ENCODE data around the gene CEP72. TPM values are rescaled to one million over a fixed set of nuclear protein-coding genes. Genes with fewer than 3 reads are reported as not detected.

Gene CEP72
- total RNA-seq, 1 experiment from 2014 or later: 7.7 TPM

- in situ Hi-C loops (cut with HindIII; ENCODE audit: low pct_unique_long_range_greater_than_20kb, low sequenced_read_pairs): no loop called here
- DNase-seq (ENCODE audit: low read depth): no peak
These were observed 31.7 kb downstream of the CEP72 start for GRCh38 chr5:643811-644271.

- in situ Hi-C loops (cut with HindIII; ENCODE audit: low pct_unique_long_range_greater_than_20kb, low sequenced_read_pairs): no loop called here
- no peak for DNase-seq (ENCODE audit: low read depth)
These were observed 32.4 kb downstream of the CEP72 start for GRCh38 chr5:644509-644908.

GRCh38 chr5:644971-645370, 32.8 kb downstream of the CEP72 start:
- in situ Hi-C loops (cut with HindIII; ENCODE audit: low pct_unique_long_range_greater_than_20kb, low sequenced_read_pairs): no loop called here
- no peak for DNase-seq (ENCODE audit: low read depth)

- no peak for DNase-seq (ENCODE audit: low read depth)
- in situ Hi-C loops (cut with HindIII; ENCODE audit: low pct_unique_long_range_greater_than_20kb, low sequenced_read_pairs): no loop called here
These were observed 33.3 kb downstream of the CEP72 start for GRCh38 chr5:645421-645820.

GRCh38 chr5:646396-647201, 34.5 kb downstream of the CEP72 start:
- DNase-seq (ENCODE audit: low read depth): no peak
- in situ Hi-C loops (cut with HindIII; ENCODE audit: low pct_unique_long_range_greater_than_20kb, low sequenced_read_pairs): no loop called here

GRCh38 chr5:647311-647710, 35.2 kb downstream of the CEP72 start:
- in situ Hi-C loops (cut with HindIII; ENCODE audit: low pct_unique_long_range_greater_than_20kb, low sequenced_read_pairs): no loop called here
- DNase-seq (ENCODE audit: low read depth): no peak

GRCh38 chr5:647727-648126, 35.6 kb downstream of the CEP72 start:
- in situ Hi-C loops (cut with HindIII; ENCODE audit: low pct_unique_long_range_greater_than_20kb, low sequenced_read_pairs): no loop called here
- no peak for DNase-seq (ENCODE audit: low read depth)

- in situ Hi-C loops (cut with HindIII; ENCODE audit: low pct_unique_long_range_greater_than_20kb, low sequenced_read_pairs): no loop called here
- DNase-seq (ENCODE audit: low read depth): no peak
These were observed 39.3 kb downstream of the CEP72 start for GRCh38 chr5:651296-652022.

- DNase-seq (ENCODE audit: low read depth): no peak
- in situ Hi-C loops (cut with HindIII; ENCODE audit: low pct_unique_long_range_greater_than_20kb, low sequenced_read_pairs): no loop called here
These were observed 39.9 kb downstream of the CEP72 start for GRCh38 chr5:652023-652515.

- in situ Hi-C loops (cut with HindIII; ENCODE audit: low pct_unique_long_range_greater_than_20kb, low sequenced_read_pairs): no loop called here
- no peak for DNase-seq (ENCODE audit: low read depth)
These were observed 40.7 kb downstream of the CEP72 start for GRCh38 chr5:652773-653350.

GRCh38 chr5:654071-654778, 42.1 kb downstream of the CEP72 start:
- in situ Hi-C loops (cut with HindIII; ENCODE audit: low pct_unique_long_range_greater_than_20kb, low sequenced_read_pairs): no loop called here
- no peak for DNase-seq (ENCODE audit: low read depth)

GRCh38 chr5:655406-655805, 43.3 kb downstream of the CEP72 start:
- in situ Hi-C loops (cut with HindIII; ENCODE audit: low pct_unique_long_range_greater_than_20kb, low sequenced_read_pairs): no loop called here
- DNase-seq (ENCODE audit: low read depth): no peak

GRCh38 chr5:657570-657969, 45.4 kb downstream of the CEP72 start:
- DNase-seq (ENCODE audit: low read depth): peak; percentile 91
- in situ Hi-C loops (cut with HindIII; ENCODE audit: low pct_unique_long_range_greater_than_20kb, low sequenced_read_pairs): no loop called here

GRCh38 chr5:658103-658502, 46.0 kb downstream of the CEP72 start:
- no peak for DNase-seq (ENCODE audit: low read depth)
- in situ Hi-C loops (cut with HindIII; ENCODE audit: low pct_unique_long_range_greater_than_20kb, low sequenced_read_pairs): no loop called here

GRCh38 chr5:659496-660263, 47.5 kb downstream of the CEP72 start:
- in situ Hi-C loops (cut with HindIII; ENCODE audit: low pct_unique_long_range_greater_than_20kb, low sequenced_read_pairs): no loop called here
- no peak for DNase-seq (ENCODE audit: low read depth)

GRCh38 chr5:660491-661030, 48.4 kb downstream of the CEP72 start:
- in situ Hi-C loops (cut with HindIII; ENCODE audit: low pct_unique_long_range_greater_than_20kb, low sequenced_read_pairs): no loop called here
- DNase-seq (ENCODE audit: low read depth): no peak

GRCh38 chr5:661891-662750, 50.0 kb downstream of the CEP72 start:
- in situ Hi-C loops (cut with HindIII; ENCODE audit: low pct_unique_long_range_greater_than_20kb, low sequenced_read_pairs): no loop called here
- no peak for DNase-seq (ENCODE audit: low read depth)

All from Caki2 (cell line).